Activated naive CD8-positive, alpha-beta T cell treated with anti-CD3 and anti-CD28 coated beads, Interleukin-2, amount 50 U/mL, for 24 hours (primary cell): ENCODE data around the gene PCSK5.

Experiments used
- ATAC-seq: fragments of 150-1000 bp; cut with Tn5 transposase; one replicate; pipeline ENCODE4 v1.10.0; 2021
- DNase-seq: peaks from one replicate; pipeline ENCODE4 v3.0.0; 2021
- H3K27ac Mint-ChIP-seq: one replicate; pipeline ENCODE4 v1.8.0; 2021; ENCODE audit warnings: mild to moderate bottlenecking, mixed read lengths
- H3K27me3 Mint-ChIP-seq: one replicate; pipeline ENCODE4 v1.8.0; 2021; ENCODE audit warnings: mixed read lengths
- H3K36me3 Mint-ChIP-seq: one replicate; pipeline ENCODE4 v1.8.0; 2021; ENCODE audit warnings: low read depth, mixed read lengths
- H3K4me1 Mint-ChIP-seq: one replicate; pipeline ENCODE4 v1.8.0; 2021; ENCODE audit warnings: mixed read lengths
- H3K4me3 Mint-ChIP-seq: one replicate; pipeline ENCODE4 v1.8.0; 2021; ENCODE audit warnings: mild to moderate bottlenecking, moderate library complexity, mixed read lengths
- H3K9me3 Mint-ChIP-seq: one replicate; pipeline ENCODE4 v1.8.0; 2021; ENCODE audit warnings: mixed read lengths

Gene PCSK5

DNA sequence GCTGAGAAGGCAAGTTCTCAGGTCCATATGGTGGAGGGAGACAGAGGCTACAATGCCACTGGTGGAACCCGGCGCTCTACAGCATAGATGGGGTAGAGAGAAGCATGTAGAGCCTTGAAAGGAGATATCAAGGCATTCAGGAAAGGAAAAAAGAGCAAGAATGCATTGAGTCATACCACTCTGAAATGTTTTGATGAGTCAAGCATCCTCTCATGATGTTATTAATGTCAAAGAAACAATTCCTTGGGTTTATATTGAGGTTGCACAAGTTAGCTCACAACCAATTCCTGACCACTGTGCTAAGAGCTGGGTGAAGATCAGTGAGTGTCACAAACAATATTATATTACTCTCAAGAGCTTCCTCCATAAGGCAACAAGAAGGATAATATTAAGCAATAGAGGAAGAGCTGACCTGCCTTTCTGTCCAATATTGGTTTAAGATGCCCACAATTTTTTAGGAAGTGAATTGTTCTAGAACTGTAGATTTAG, 325.7 kb downstream of the PCSK5 start:
- DNase-seq: no peak
- H3K4me1 Mint-ChIP-seq: no peaks in the 10 kb centered on the region
- H3K27me3 Mint-ChIP-seq: no peaks in the 10 kb centered on the region

DNA sequence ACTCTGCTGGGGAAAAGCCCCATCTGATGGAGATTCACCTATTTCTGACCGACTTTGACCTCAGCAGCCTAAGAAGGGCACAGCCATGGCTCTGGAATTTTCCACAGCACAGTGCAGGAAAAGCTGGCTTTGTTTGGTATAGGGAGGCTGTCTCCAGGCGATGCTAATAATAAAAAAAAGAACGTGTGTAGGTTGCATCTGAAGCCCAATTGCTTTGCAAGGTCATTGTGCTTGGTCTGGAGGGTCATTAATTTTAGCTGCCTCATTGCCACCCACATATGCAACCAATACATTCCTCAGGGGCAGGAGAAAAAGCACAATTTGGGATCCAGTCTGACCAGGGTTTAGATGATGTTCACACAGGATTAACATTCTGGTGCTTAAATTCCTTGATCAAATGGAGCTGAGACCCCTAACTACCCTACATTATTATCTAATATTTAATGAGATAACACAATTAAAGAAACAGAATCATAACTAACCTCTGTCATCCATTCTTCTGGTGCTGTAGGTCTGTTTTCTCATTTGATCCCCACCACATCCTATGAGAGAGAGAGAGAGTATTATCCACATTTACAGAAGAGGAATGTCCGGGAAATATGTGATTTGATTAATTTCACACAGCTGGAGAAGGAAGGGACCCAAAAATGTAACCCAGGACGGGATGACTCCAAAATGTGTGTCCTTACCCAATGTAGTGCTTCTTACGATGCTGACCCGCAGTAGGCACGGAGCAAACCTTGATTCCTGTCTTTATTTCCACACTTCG, 327.8 kb downstream of the PCSK5 start:
- DNase-seq (no peak), ATAC-seq (no peak)
- Mint-ChIP-seq H3K27ac (no peak overlapping the region), H3K4me1 (no peaks in the 10 kb centered on the region), H3K4me3 (no peak overlapping the region), H3K36me3 (no peaks in the 10 kb centered on the region), H3K27me3 (no peaks in the 10 kb centered on the region), H3K9me3 (no peaks in the 10 kb centered on the region)

More for the DNA sequence above, 325.7 kb downstream of the PCSK5 start:
- Mint-ChIP-seq H3K36me3 (no peaks in the 10 kb centered on the region), H3K4me3 (no peak overlapping the region), H3K9me3 (no peaks in the 10 kb centered on the region), H3K27ac (no peak overlapping the region)
- ATAC-seq: peak; percentile 65

DNA sequence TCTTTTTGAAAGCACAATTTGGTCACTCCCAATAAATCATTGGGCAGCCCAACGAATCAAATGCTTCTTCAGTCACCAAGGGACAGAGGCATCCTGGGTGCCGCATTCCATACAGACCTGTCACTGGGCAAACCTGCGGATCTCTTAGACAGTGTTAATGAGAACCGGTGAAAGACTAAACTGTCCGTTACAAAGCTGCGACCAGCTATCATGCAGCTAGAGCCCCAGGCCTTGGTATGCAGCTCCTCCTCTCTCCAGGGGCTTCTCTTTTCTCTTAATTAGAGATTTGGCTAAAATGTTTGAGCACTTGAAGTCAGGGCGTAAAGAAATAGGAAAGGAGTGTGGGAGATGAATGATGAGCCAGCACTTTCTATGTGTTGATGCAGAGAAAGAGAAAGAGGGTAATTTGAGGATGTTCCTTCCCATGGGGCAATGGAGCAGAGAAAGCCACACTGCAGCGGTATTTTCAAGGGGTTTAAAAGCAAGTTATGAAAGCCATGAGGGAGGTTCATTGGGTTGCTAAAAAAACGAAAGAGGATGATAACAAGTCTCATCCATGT, 328.5 kb downstream of the PCSK5 start:
- Mint-ChIP-seq H3K4me1 (no peaks in the 10 kb centered on the region), H3K36me3 (no peaks in the 10 kb centered on the region), H3K9me3 (no peaks in the 10 kb centered on the region), H3K27me3 (no peaks in the 10 kb centered on the region), H3K27ac (no peak overlapping the region), H3K4me3 (no peak overlapping the region)
- ATAC-seq: no peak
- DNase-seq: no peak

DNA sequence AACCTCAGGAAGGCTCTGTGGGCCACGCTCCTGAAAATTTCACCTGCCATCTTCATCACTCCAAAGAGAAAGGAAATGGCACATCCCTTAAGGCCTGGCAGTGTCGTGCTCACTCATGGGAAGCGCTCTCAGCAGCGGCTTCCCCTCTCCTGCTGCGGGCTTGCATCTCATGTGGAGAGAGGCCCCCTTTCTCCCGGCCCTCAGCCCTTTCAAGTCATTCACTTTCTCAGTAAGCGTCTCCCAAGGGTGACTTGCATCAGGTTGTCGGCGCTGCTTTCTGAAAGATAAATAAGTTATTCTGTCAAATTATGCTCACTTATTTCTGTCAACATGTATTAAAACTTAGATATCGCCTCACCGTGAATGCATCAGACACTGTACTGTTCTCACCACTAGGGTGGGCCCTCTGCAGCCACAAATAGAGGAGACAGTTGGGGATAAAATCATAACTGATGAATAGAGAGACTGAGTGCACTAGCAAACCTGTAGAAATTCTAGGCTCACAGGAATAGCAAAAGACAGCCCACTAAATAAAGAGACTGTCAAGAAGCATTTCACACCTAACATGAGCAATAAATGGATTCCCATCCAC, 329.2 kb downstream of the PCSK5 start:
- Mint-ChIP-seq H3K4me1 (no peaks in the 10 kb centered on the region), H3K9me3 (no peaks in the 10 kb centered on the region), H3K27me3 (no peaks in the 10 kb centered on the region), H3K4me3 (no peak overlapping the region), H3K36me3 (no peaks in the 10 kb centered on the region), H3K27ac (no peak overlapping the region)
- DNase-seq: no peak
- no peak for ATAC-seq

DNA sequence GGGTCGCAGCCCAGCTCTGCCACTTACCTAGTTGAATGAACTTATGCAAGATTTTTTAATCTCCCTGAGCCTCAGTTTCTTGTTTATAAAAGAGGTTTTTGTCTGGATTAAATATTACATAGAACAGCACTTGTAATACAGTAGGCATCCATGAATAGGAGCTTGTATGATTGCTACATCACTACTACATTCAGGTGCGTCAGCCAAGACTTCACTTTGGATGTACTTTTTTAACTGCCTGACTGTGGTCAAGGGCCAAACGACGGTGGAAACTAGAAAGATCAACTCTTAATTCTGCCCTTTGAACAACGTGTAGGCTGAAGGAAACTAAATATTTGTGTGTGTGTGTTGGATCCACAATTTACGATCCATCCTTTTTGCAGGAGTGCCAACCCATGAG, 330.9 kb downstream of the PCSK5 start:
- DNase-seq: no peak
- Mint-ChIP-seq H3K27ac (no peak overlapping the region), H3K4me1 (no peaks in the 10 kb centered on the region), H3K36me3 (no peaks in the 10 kb centered on the region), H3K9me3 (no peaks in the 10 kb centered on the region), H3K27me3 (no peaks in the 10 kb centered on the region), H3K4me3 (no peak overlapping the region)
- ATAC-seq: no peak

DNA sequence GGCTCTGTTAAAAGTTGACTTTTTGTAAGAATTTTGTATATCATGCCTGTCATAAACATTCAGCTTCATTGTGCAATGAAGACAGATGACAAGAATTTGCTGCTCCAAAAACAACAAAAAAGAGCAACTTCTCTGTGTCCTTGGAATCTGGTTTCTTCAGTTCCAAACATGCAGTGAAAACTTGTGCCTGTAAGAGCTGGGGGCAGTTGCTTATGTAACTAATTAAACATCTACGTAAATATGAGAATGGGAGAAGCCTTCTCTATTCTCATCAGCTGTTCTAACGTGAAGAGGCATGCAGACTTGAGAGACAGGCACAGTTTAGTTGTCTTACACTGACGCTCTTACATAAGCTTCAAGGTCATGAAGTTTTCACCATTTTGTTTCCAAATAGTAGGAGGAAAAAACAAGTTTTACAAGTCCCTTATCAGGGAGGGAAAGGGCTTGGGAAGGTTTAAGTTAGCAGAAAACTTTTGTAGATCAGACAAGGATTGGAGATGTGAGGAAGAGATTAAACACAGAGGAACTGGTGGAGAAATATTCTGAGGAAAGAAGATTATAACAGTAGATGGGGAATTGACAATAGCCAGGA, 333.4 kb downstream of the PCSK5 start:
- DNase-seq: no peak
- H3K4me3 Mint-ChIP-seq: no peak overlapping the region
- H3K9me3 Mint-ChIP-seq: no peaks in the 10 kb centered on the region
- no peaks in the 10 kb centered on the region for H3K4me1 Mint-ChIP-seq
- no peak overlapping the region for H3K27ac Mint-ChIP-seq
- no peaks in the 10 kb centered on the region for H3K36me3 Mint-ChIP-seq
- ATAC-seq: no peak
- no peaks in the 10 kb centered on the region for H3K27me3 Mint-ChIP-seq

DNA sequence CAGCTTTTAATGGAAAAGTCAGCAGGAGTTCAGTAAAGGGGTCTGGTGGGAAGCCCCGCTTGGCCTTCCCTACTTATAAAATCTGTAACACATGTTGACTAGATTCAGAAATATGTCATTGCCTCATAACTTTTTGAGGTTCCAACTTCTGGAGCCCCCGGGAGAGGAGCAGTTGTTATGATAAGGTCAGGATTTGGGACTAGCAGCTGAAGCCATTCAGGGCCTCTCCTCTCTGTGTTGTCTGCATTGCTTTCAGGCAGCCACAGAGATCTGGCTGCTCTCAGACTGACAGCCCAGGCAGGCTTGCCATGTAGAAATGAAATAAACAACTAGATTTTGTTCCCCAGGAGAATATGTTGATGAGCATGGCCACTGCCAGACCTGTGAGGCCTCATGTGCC, 336.7 kb downstream of the PCSK5 start:
- Mint-ChIP-seq H3K9me3 (no peaks in the 10 kb centered on the region), H3K4me1 (no peaks in the 10 kb centered on the region), H3K27ac (no peak overlapping the region), H3K4me3 (no peak overlapping the region), H3K27me3 (no peaks in the 10 kb centered on the region), H3K36me3 (no peaks in the 10 kb centered on the region)
- DNase-seq: no peak
- ATAC-seq: no peak

DNA sequence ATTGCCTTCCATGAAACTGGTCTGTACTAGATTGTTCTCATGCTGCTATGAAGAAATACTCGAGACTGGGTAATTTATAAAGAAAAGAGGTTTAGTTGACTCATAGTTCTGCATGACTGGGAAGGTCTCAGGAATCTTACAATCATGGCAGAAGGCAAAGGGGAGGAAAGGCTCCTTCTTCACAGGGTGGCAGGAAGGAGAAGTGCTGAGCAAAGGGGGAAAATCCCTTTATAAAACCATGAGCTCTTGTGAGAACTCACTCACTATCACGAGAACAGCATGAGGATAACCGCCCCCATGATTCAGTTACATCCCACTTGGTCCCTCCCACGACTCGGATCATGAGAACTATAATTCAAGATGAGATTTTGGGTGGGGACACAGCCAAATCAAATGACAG, 340.5 kb downstream of the PCSK5 start:
- H3K36me3 Mint-ChIP-seq: no peaks in the 10 kb centered on the region
- no peak for DNase-seq
- no peak for ATAC-seq
- H3K27ac Mint-ChIP-seq: no peak overlapping the region
- no peak overlapping the region for H3K4me3 Mint-ChIP-seq
- no peaks in the 10 kb centered on the region for H3K9me3 Mint-ChIP-seq
- no peaks in the 10 kb centered on the region for H3K4me1 Mint-ChIP-seq
- H3K27me3 Mint-ChIP-seq: no peaks in the 10 kb centered on the region

DNA sequence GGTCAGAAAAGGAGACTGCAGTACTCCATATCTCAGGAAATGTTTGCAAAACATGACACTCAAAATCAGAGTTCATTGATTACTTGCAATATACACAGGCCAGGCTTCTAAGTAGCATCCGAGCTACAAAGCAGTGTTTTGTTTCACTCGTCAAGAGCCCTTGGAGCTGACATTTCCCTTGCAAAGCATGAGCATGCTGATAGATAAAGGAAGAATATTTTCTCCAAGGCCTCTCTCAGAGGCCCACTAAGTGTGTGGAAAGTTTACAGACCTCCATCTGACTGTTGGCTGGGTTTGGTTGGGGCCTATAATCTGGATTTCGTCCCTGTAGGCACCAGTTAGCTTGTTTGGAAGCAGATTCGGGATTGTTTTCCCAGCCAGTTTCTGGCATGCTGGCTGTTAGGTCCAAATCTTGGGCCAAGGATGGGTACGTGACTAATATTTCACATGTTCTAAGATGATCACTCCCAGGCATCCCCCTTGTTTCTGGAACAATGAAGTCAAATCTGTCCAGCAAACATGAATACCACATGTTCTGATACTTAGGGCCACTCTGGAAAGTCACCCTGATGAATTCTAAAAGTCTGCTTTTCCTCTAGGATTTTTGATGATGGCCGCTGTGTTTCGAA, 342.5 kb downstream of the PCSK5 start:
- Mint-ChIP-seq H3K27me3 (no peaks in the 10 kb centered on the region), H3K27ac (no peak overlapping the region), H3K4me3 (no peak overlapping the region), H3K9me3 (no peaks in the 10 kb centered on the region), H3K36me3 (no peaks in the 10 kb centered on the region), H3K4me1 (no peaks in the 10 kb centered on the region)
- DNase-seq (no peak), ATAC-seq (no peak)

DNA sequence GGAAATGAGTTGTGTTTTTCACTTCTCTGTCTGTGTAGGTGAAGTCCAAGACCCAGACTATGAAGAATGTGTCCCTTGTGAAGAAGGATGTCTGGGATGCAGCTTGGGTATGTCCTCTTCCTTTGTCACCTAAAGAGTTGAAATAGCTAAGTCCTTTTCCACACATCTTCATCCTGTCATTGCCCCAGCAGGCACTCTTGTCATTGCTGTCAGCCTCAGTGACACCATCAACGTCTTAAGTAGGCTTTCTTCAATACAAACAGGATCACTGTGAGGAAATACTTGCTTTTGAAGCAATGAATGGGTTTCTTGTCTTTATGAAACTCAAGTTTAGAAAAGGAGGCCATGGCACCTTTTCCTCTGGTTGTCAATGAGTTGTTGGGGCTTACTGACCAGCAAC, 350.1 kb downstream of the PCSK5 start:
- Mint-ChIP-seq H3K9me3 (peaks cover 2% of the 10 kb centered on the region), H3K36me3 (no peaks in the 10 kb centered on the region), H3K27ac (no peak overlapping the region), H3K4me3 (no peak overlapping the region), H3K4me1 (no peaks in the 10 kb centered on the region), H3K27me3 (no peaks in the 10 kb centered on the region)
- DNase-seq (no peak), ATAC-seq (no peak)

DNA sequence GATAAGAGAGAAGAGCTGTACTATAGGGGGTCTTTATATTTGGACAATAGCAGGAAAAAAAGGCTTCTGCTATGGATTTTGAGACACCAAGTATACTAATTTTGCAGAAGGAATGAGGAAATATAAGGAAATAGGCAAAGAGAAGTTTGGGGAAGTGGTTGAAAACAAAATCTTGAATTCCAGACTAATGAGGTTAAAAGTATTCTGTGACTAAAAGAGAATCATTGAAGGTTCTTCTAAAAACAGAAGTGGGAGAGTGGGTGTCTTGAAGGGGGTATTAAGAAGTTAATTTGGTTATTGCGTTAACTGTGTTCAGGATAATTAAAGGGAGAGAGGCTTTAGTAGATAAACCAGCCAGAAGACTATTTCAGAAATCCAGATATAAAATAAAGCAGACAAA, 355.0 kb downstream of the PCSK5 start:
- Mint-ChIP-seq H3K27me3 (no peaks in the 10 kb centered on the region), H3K4me1 (no peaks in the 10 kb centered on the region), H3K4me3 (no peak overlapping the region), H3K27ac (no peak overlapping the region), H3K36me3 (no peaks in the 10 kb centered on the region), H3K9me3 (peaks cover 4% of the 10 kb centered on the region)
- DNase-seq (no peak), ATAC-seq (no peak)

DNA sequence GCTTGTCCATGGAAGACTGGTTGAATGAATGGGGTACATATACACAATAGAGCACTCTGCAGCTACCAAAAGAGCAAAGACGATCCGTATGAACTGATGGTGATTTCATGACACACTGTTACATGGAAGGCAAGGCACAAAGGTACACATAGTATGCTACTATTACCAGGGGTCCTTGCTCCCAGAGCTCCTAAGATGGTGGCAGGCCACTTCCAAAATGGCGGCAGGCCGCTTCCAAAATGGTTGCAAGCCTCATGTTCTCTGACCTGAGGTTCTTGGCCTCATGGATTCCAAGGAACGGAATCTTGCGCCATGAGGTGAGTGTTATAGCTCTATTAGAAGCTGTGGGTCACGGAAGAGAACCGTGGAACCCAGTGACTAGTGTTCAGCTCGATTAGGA, 356.2 kb downstream of the PCSK5 start:
- H3K36me3 Mint-ChIP-seq: no peaks in the 10 kb centered on the region
- H3K27me3 Mint-ChIP-seq: no peaks in the 10 kb centered on the region
- ATAC-seq: no peak
- no peak for DNase-seq
- no peak overlapping the region for H3K27ac Mint-ChIP-seq
- no peak overlapping the region for H3K4me3 Mint-ChIP-seq
- peaks cover 4% of the 10 kb centered on the region for H3K9me3 Mint-ChIP-seq
- no peaks in the 10 kb centered on the region for H3K4me1 Mint-ChIP-seq

DNA sequence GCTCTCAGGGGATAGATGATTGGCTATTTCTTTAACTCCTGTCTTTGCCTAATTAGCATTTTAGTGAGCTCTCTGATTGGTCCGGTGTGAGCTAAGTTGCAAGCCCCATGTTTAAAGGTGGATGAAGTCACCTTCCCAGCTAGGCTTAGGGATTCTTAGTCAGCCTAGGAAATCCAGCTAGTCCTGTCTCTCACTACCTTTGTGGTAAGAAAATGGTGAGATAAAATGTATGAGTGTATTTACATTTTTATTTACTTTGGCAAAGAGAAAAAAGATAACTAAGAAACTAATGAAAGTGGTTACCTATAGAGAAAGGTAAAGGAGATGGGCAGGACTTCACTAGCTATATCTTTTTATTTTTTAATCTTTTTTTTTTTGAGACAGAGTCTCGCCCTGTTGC, 357.0 kb downstream of the PCSK5 start:
- ATAC-seq (no peak), DNase-seq (no peak)
- Mint-ChIP-seq H3K27me3 (no peaks in the 10 kb centered on the region), H3K4me3 (no peak overlapping the region), H3K36me3 (no peaks in the 10 kb centered on the region), H3K9me3 (peaks cover 4% of the 10 kb centered on the region), H3K27ac (no peak overlapping the region), H3K4me1 (no peaks in the 10 kb centered on the region)

DNA sequence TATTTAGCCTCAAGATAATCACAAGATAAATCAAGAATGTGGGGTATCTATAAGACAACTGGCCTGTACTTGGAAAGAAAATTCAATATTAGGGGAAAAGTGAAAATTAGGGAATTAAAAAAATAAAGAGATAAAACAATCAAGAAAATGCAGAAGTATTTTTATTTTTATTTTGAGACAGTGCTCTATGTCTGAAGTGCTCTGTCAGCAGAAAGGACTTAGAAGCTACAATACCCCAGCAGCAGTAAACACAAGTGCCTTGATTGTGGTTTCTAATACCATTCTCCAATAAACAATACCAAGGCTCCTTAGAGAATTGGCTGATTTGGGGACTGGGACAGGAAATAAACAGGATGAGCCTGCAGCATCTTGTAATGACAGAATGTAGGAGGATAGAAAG, 358.8 kb downstream of the PCSK5 start:
- no peak for ATAC-seq
- Mint-ChIP-seq H3K9me3 (peaks cover 4% of the 10 kb centered on the region), H3K36me3 (no peaks in the 10 kb centered on the region), H3K27ac (no peak overlapping the region), H3K4me3 (no peak overlapping the region), H3K27me3 (no peaks in the 10 kb centered on the region), H3K4me1 (no peaks in the 10 kb centered on the region)
- no peak for DNase-seq
